PFSK-1 (cell line): ENCODE results near the gene CLEC2A.

ENCODE experiments used
- FOXP2 ChIP-seq: optimal IDR thresholded peaks from 2 replicates; pipeline ENCODE3; 2011; ENCODE audit warnings: borderline replicate concordance, control low read depth, inconsistent platforms; ENCODE audit not compliant: insufficient read depth; ENCODE audit errors: extremely low read length, extremely low read depth
- POLR2AphosphoS5 ChIP-seq: IDR thresholded peaks from 2 replicates; pipeline ENCODE4 v1.6.1; 2012; ENCODE audit warnings: low read depth, mild to moderate bottlenecking, control low read depth, low read length, moderate library complexity
- REST ChIP-seq, 2 experiments: IDR thresholded peaks; 2 replicates each; pipeline versions ENCODE4 v1.6.1 to v1.8.0; 2011 to 2012; ENCODE audit warnings: low read depth in 2 of 2, low read length in 2 of 2, control low read depth in 1 of 2, inconsistent platforms in 1 of 2, mild to moderate bottlenecking in 1 of 2, moderate library complexity in 1 of 2; ENCODE audit not compliant: insufficient read depth in 1 of 2
- SIN3A ChIP-seq: IDR thresholded peaks from 2 replicates; pipeline ENCODE4 v1.6.1; 2012; ENCODE audit warnings: mild to moderate bottlenecking, low read length, moderate library complexity, borderline replicate concordance; ENCODE audit not compliant: insufficient read depth

GRCh38 chr12:9973949-9974348, 41.8 kb upstream of the CLEC2A start:
- TF ChIP-seq POLR2AphosphoS5 (no peak), SIN3A (no peak), REST (IDR thresholded peaks at IDR 0.05; ENCODE audit: insufficient read depth in 1 of 2, low read depth in 2 of 2, low read length in 2 of 2) (no peak), FOXP2 (no peak)
